Upper lobe of left lung (tissue), 6 donors: ENCODE data around the gene RAB11B. TPM values are rescaled to one million over a fixed set of nuclear protein-coding genes. Genes with fewer than 3 reads are reported as not detected.

Source experiments
- ATAC-seq, 2 donors: fragments of 200-7000 bp; cut with Tn5 transposase; one replicate each; pipeline ENCODE4 v1.9.1; 2022; ENCODE audit warnings: mild to moderate bottlenecking in 2 of 2, moderate library complexity in 2 of 2; ENCODE audit not compliant: low FRiP score in 2 of 2
- DNase-seq, 2 donors: peaks; one replicate each; pipeline ENCODE4 v3.0.0-alpha.2; 2019 to 2020
- H3K27ac ChIP-seq, 4 donors: fragments of 200-600 bp; sonication (generic); one replicate each; pipeline ENCODE4 v1.5.1; 2016 to 2019
- H3K27me3 ChIP-seq, 4 donors: fragments of 200-600 bp; sonication (generic); one replicate each; pipeline ENCODE4 v1.5.1; 2017 to 2019
- H3K36me3 ChIP-seq, 4 donors: fragments of 200-600 bp; sonication (generic); one replicate each; pipeline ENCODE4 v1.5.1; 2016 to 2019
- H3K4me1 ChIP-seq, 4 donors: fragments of 200-600 bp; sonication (generic); one replicate each; pipeline ENCODE4 v1.5.1; 2018 to 2019
- H3K4me3 ChIP-seq, 4 donors: fragments of 200-600 bp; sonication (generic); one replicate each; pipeline ENCODE4 v1.5.1; 2017 to 2019; ENCODE audit warnings: mild to moderate bottlenecking in 2 of 4, moderate library complexity in 1 of 4
- H3K9me3 ChIP-seq, 4 donors: fragments of 200-600 bp; sonication (generic); one replicate each; pipeline ENCODE4 v1.5.1; 2018 to 2019
- CTCF ChIP-seq, 6 experiments: fragments of 450-650 bp in 4 of 6; fragments of 200-600 bp in 2 of 6; sonication (generic) in 2 of 6; IDR thresholded peaks; one replicate each; pipeline ENCODE4 v1.5.1; 2016 to 2019; ENCODE audit warnings: antibody characterized with exemption in 6 of 6
- EP300 ChIP-seq, 4 donors: sonication (generic); formaldehyde crosslinking; IDR thresholded peaks; one replicate each; pipeline ENCODE4 v1.5.1; 2017; ENCODE audit warnings: antibody characterized with exemption in 4 of 4, control low read depth in 2 of 4
- POLR2A ChIP-seq, 4 donors: fragments of 450-650 bp; IDR thresholded peaks; one replicate each; pipeline ENCODE4 v1.5.1; 2016 to 2017; ENCODE audit warnings: antibody characterized with exemption in 4 of 4, mild to moderate bottlenecking in 2 of 4
- POLR2AphosphoS5 ChIP-seq, 2 donors: sonication (generic); formaldehyde crosslinking; IDR thresholded peaks; one replicate each; pipeline ENCODE4 v1.5.1; 2017; ENCODE audit warnings: antibody characterized with exemption in 2 of 2
- WGBS, 2 donors: methylation state at CpG; one replicate each; pipeline ENCODE4 v1.1.5; 2017 to 2018; 5-methylcytosine and 5-hydroxymethylcytosine counted together
- small RNA-seq, 4 donors: library from RNA; depleted of rRNA; stranded (forward); fragments of <200 nt; gene quantifications; one replicate each; pipeline ENCODE3, GENCODE V24; 2016
- total RNA-seq, 6 donors: library from RNA; depleted of rRNA in 4 of 6; stranded (reverse); fragments of >200 nt in 4 of 6; gene quantifications; one replicate each; pipeline versions ENCODE4 v1.1.0 to v1.2.1, GENCODE V29; 2016 to 2021
- donor health status: DM: no; HTN: no; CAD: no; lungs with moderate emphysema.
- donor health status: DM: no; HTN: yes; CAD: no; lungs with severe emphysema.

Gene RAB11B
- total RNA-seq, 6 donors from 2014 or later, result 55.0 to 158 (median 130) TPM

DNA sequence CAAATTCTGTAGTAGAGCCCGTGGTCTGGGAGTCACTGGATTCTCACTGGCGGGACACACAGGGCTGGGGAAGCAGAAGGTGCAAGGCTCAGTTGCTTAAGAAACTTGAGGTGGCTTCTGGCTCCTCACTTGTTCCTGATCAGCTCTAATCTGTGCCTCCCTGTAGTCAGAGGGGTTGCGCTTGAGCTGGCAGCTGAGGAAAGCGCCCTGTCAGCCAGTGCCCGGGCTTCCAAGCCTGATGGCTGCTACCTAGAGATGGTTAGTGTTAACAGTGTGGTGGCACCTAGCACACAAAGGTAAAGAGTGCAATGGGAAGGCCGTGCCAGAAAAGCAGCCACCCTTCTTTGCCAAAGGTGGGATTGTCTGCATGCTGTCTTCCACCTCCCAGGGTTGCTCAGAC lies 63.5 kb downstream of the RAB11B start:
- ATAC-seq (no peak), DNase-seq (no peak)
- no peaks in the 10 kb centered on the region for H3K27me3 ChIP-seq
- H3K36me3 ChIP-seq, result peaks cover 0 to 40% (median 13%) of the 10 kb centered on the region in 4 donors
- H3K4me1 ChIP-seq, result peaks cover 74 to 84% (median 77%) of the 10 kb centered on the region in 4 donors
- WGBS, 2 donors, result 74 to 79% methylated on average over 5 of the region's 6 CpGs
- H3K27ac ChIP-seq, result peak overlapping the region in 1 of 4 donors; percentile 64
- no peak overlapping the region for H3K4me3 ChIP-seq
- TF ChIP-seq POLR2AphosphoS5 (IDR thresholded peaks at IDR 0.05) (no peak), CTCF (IDR thresholded peaks at IDR 0.05) (no peak), EP300 (IDR thresholded peaks at IDR 0.05) (no peak), POLR2A (IDR thresholded peaks at IDR 0.05) (no peak)
- H3K9me3 ChIP-seq, result no peaks in the 10 kb centered on the region

Small RNA genes lying within 50 kb of the gene (small RNA-seq; reads per million reads assigned to genes)
- gene MIR4999, result 0 to 0.26 (median 0.23) reads per million in 4 donors

Other genes starting within 250 kb of the RAB11B start
- 100 to 1,000 TPM in 1 of 6 donors, 10 to 100 TPM in 1, 1 to 10 TPM in 3, under 1 TPM in 1; 0.10 to 106 (median 8.0) TPM for gene FBN3, start 240.8 kb upstream of the RAB11B start, total RNA-seq
- 100 to 1,000 TPM in 1 of 6 donors, 10 to 100 TPM in 5; 55.5 to 131 (median 63.8) TPM for gene CERS4, start 181.0 kb upstream of the RAB11B start, total RNA-seq
- gene CD320, start 82.0 kb upstream of the RAB11B start, total RNA-seq, result 10 to 100 TPM; 10.5 to 54.0 (median 27.3) TPM
- 10 to 100 TPM; 13.6 to 50.9 (median 31.1) TPM for gene NDUFA7, start 69.0 kb upstream of the RAB11B start, total RNA-seq
- 1,000 to 10,000 TPM in 2 of 6 donors, 100 to 1,000 TPM in 4; 282 to 1,919 (median 843) TPM for gene RPS28, start 68.9 kb upstream of the RAB11B start, total RNA-seq
- gene KANK3, start 47.1 kb upstream of the RAB11B start, total RNA-seq, result 100 to 1,000 TPM in 1 of 6 donors, 10 to 100 TPM in 5; 27.7 to 109 (median 56.9) TPM
- gene ANGPTL4, start 26.2 kb upstream of the RAB11B start, total RNA-seq, result 10 to 100 TPM in 4 of 6 donors, 1 to 10 TPM in 1, not detected in 1; 1.8 to 27.7 (median 13.4) TPM
- gene MARCHF2, start 22.9 kb downstream of the RAB11B start, total RNA-seq, result 100 to 1,000 TPM in 3 of 6 donors, 10 to 100 TPM in 3; 72.2 to 266 (median 111) TPM
- 100 to 1,000 TPM in 5 of 6 donors, 10 to 100 TPM in 1; 95.2 to 188 (median 149) TPM for gene HNRNPM, start 54.6 kb downstream of the RAB11B start, total RNA-seq
- 10 to 100 TPM in 4 of 6 donors, 1 to 10 TPM in 2; 8.7 to 66.0 (median 36.4) TPM for gene PRAM1, start 112.3 kb downstream of the RAB11B start, total RNA-seq
- 10 to 100 TPM; 10.5 to 39.8 (median 25.4) TPM for gene ZNF414, start 123.8 kb downstream of the RAB11B start, total RNA-seq
- 100 to 1,000 TPM in 4 of 6 donors, 10 to 100 TPM in 2; 47.3 to 246 (median 127) TPM for gene MYO1F, start 187.1 kb downstream of the RAB11B start, total RNA-seq
- gene ADAMTS10, start 220.4 kb downstream of the RAB11B start, total RNA-seq, result 100 to 1,000 TPM in 1 of 6 donors, 10 to 100 TPM in 5; 11.9 to 103 (median 19.8) TPM
- not detected for gene NFILZ, start 240.3 kb downstream of the RAB11B start, total RNA-seq